Measurements from ENCODE around the gene CIBAR2. TPM values are rescaled to one million over a fixed set of nuclear protein-coding genes. Genes with fewer than 3 reads are reported as not detected.

The CIBAR2 gene
- total RNA-seq, 2 experiments from 2014 or later, result not detected

- no peaks in the 10 kb centered on the region for H3K27me3 Mint-ChIP-seq
- H3K9me3 Mint-ChIP-seq (ENCODE audit: low read depth), result no peaks in the 10 kb centered on the region
- peaks cover 4% of the 10 kb centered on the region for H3K4me1 Mint-ChIP-seq
- H3K27ac Mint-ChIP-seq, result no peak overlapping the region
- ChIA-PET CTCF (no interaction called here), POLR2A (no interaction called here)
- H3K4me3 Mint-ChIP-seq, result no peak overlapping the region
- DNase-seq (no peak), ATAC-seq (no peak)
- peaks cover 7% of the 10 kb centered on the region for H3K36me3 Mint-ChIP-seq (ENCODE audit: low read depth)
- intact Hi-C loops (cut with DNase I, micrococcal nuclease), result no loop called here
These were observed 34.6 kb downstream of the CIBAR2 start for GRCh38 chr16:85077576-85078125.

- Mint-ChIP-seq H3K4me3 (no peak overlapping the region), H3K27me3 (no peaks in the 10 kb centered on the region), H3K9me3 (ENCODE audit: low read depth) (no peaks in the 10 kb centered on the region), H3K27ac (no peak overlapping the region), H3K4me1 (no peaks in the 10 kb centered on the region), H3K36me3 (ENCODE audit: low read depth) (peaks cover 7% of the 10 kb centered on the region)
- CTCF ChIA-PET, result interaction anchor here (0.6 kb wide), 1 partner anchor 359 kb away, joined by 3 read pairs; no protein-coding TSS in a partner anchor
- no peak for DNase-seq
- intact Hi-C loops (cut with DNase I, micrococcal nuclease), result no loop called here
- ATAC-seq, result no peak
- POLR2A ChIA-PET, result no interaction called here
These were observed 35.2 kb downstream of the CIBAR2 start for GRCh38 chr16:85077039-85077438.

- Mint-ChIP-seq H3K4me1 (no peaks in the 10 kb centered on the region), H3K9me3 (ENCODE audit: low read depth) (no peaks in the 10 kb centered on the region), H3K27ac (no peak overlapping the region), H3K27me3 (no peaks in the 10 kb centered on the region), H3K4me3 (no peak overlapping the region), H3K36me3 (ENCODE audit: low read depth) (peaks cover 7% of the 10 kb centered on the region)
- ATAC-seq (no peak), DNase-seq (no peak)
- CTCF ChIA-PET, result interaction anchor here (1.1 kb wide), 1 partner anchor 11 kb away, joined by 4 read pairs; no protein-coding TSS in a partner anchor
- intact Hi-C loops (cut with DNase I, micrococcal nuclease), result no loop called here
- POLR2A ChIA-PET, result no interaction called here
These were observed 36.9 kb downstream of the CIBAR2 start for GRCh38 chr16:85075236-85075924.

GRCh38 chr16:85074225-85074914 lies 37.9 kb downstream of the CIBAR2 start:
- H3K4me1 Mint-ChIP-seq, result no peaks in the 10 kb centered on the region
- ATAC-seq (no peak), DNase-seq (no peak)
- no peaks in the 10 kb centered on the region for H3K9me3 Mint-ChIP-seq (ENCODE audit: low read depth)
- H3K36me3 Mint-ChIP-seq (ENCODE audit: low read depth), result peaks cover 8% of the 10 kb centered on the region
- ChIA-PET CTCF (no interaction called here), POLR2A (no interaction called here)
- H3K4me3 Mint-ChIP-seq, result no peak overlapping the region
- intact Hi-C loops (cut with DNase I, micrococcal nuclease), result no loop called here
- H3K27ac Mint-ChIP-seq, result no peak overlapping the region
- no peaks in the 10 kb centered on the region for H3K27me3 Mint-ChIP-seq

GRCh38 chr16:85072947-85073346 lies 39.3 kb downstream of the CIBAR2 start:
- Mint-ChIP-seq H3K27ac (no peak overlapping the region), H3K4me3 (no peak overlapping the region), H3K27me3 (no peaks in the 10 kb centered on the region), H3K4me1 (no peaks in the 10 kb centered on the region), H3K36me3 (ENCODE audit: low read depth) (peaks cover 8% of the 10 kb centered on the region), H3K9me3 (ENCODE audit: low read depth) (no peaks in the 10 kb centered on the region)
- ChIA-PET CTCF (interaction anchor here (1.8 kb wide), 1 partner anchor 14 kb away, joined by 3 read pairs; no protein-coding TSS in a partner anchor), POLR2A (no interaction called here)
- DNase-seq (no peak), ATAC-seq (no peak)
- intact Hi-C loops (cut with DNase I, micrococcal nuclease), result no loop called here

GRCh38 chr16:85072076-85072860 lies 40.0 kb downstream of the CIBAR2 start:
- POLR2A ChIA-PET, result no interaction called here
- no peaks in the 10 kb centered on the region for H3K27me3 Mint-ChIP-seq

GRCh38 chr16:85069171-85069570 lies 43.1 kb downstream of the CIBAR2 start:
- ChIA-PET POLR2A (no interaction called here), CTCF (no interaction called here)
- DNase-seq (no peak), ATAC-seq (no peak)
- intact Hi-C loops (cut with DNase I, micrococcal nuclease), result no loop called here
- Mint-ChIP-seq H3K27ac (no peak overlapping the region), H3K4me1 (no peaks in the 10 kb centered on the region), H3K9me3 (ENCODE audit: low read depth) (no peaks in the 10 kb centered on the region), H3K36me3 (ENCODE audit: low read depth) (peaks cover 11% of the 10 kb centered on the region), H3K4me3 (no peak overlapping the region), H3K27me3 (no peaks in the 10 kb centered on the region)

More at GRCh38 chr16:85072076-85072860, 40.0 kb downstream of the CIBAR2 start:
- peaks cover 11% of the 10 kb centered on the region for H3K36me3 Mint-ChIP-seq (ENCODE audit: low read depth)
- H3K4me1 Mint-ChIP-seq, result no peaks in the 10 kb centered on the region
- ATAC-seq, result no peak
- CTCF ChIA-PET, result interaction anchor here (1.8 kb wide), 1 partner anchor 15 kb away, joined by 3 read pairs; no protein-coding TSS in a partner anchor
- H3K9me3 Mint-ChIP-seq (ENCODE audit: low read depth), result no peaks in the 10 kb centered on the region
- intact Hi-C loops (cut with DNase I, micrococcal nuclease), result no loop called here
- no peak overlapping the region for H3K27ac Mint-ChIP-seq
- no peak for DNase-seq
- H3K4me3 Mint-ChIP-seq, result no peak overlapping the region

GRCh38 chr16:85068746-85069145 lies 43.5 kb downstream of the CIBAR2 start:
- Mint-ChIP-seq H3K36me3 (ENCODE audit: low read depth) (peaks cover 10% of the 10 kb centered on the region), H3K27ac (no peak overlapping the region), H3K9me3 (ENCODE audit: low read depth) (no peaks in the 10 kb centered on the region), H3K27me3 (no peaks in the 10 kb centered on the region), H3K4me3 (no peak overlapping the region), H3K4me1 (no peaks in the 10 kb centered on the region)
- intact Hi-C loops (cut with DNase I, micrococcal nuclease), result no loop called here
- CTCF ChIA-PET, result no interaction called here
- ATAC-seq, result no peak
- DNase-seq, result no peak
- POLR2A ChIA-PET, result no interaction called here

GRCh38 chr16:85067426-85067825 lies 44.8 kb downstream of the CIBAR2 start:
- DNase-seq (no peak), ATAC-seq (no peak)
- Mint-ChIP-seq H3K27me3 (no peaks in the 10 kb centered on the region), H3K4me1 (no peaks in the 10 kb centered on the region), H3K36me3 (ENCODE audit: low read depth) (peaks cover 4% of the 10 kb centered on the region), H3K27ac (no peak overlapping the region), H3K4me3 (no peak overlapping the region), H3K9me3 (ENCODE audit: low read depth) (no peaks in the 10 kb centered on the region)
- CTCF ChIA-PET, result interaction anchor here (0.6 to 1.2 kb wide), 2 partner anchors 20 to 44 kb away, joined by 3 read pairs; no protein-coding TSS in a partner anchor
- POLR2A ChIA-PET, result no interaction called here
- intact Hi-C loops (cut with DNase I, micrococcal nuclease), result no loop called here

GRCh38 chr16:85067024-85067423 lies 45.2 kb downstream of the CIBAR2 start:
- ATAC-seq, result no peak
- Mint-ChIP-seq H3K27me3 (no peaks in the 10 kb centered on the region), H3K27ac (no peak overlapping the region), H3K9me3 (ENCODE audit: low read depth) (no peaks in the 10 kb centered on the region), H3K4me3 (no peak overlapping the region), H3K4me1 (peaks cover 2% of the 10 kb centered on the region), H3K36me3 (ENCODE audit: low read depth) (peaks cover 4% of the 10 kb centered on the region)
- intact Hi-C loops (cut with DNase I, micrococcal nuclease), result no loop called here
- CTCF ChIA-PET, result interaction anchor here (0.6 to 1.2 kb wide), 2 partner anchors 20 to 45 kb away, joined by 3 read pairs; no protein-coding TSS in a partner anchor
- no peak for DNase-seq
- POLR2A ChIA-PET, result no interaction called here

GRCh38 chr16:85066346-85066885 lies 45.9 kb downstream of the CIBAR2 start:
- intact Hi-C loops (cut with DNase I, micrococcal nuclease), result no loop called here
- no peak for DNase-seq
- H3K36me3 Mint-ChIP-seq (ENCODE audit: low read depth), result peaks cover 4% of the 10 kb centered on the region
- ChIA-PET CTCF (interaction anchor here (0.7 to 1.1 kb wide), 3 partner anchors 12 to 328 kb away, joined by 3 to 4 read pairs (median 4); no protein-coding TSS in a partner anchor), POLR2A (no interaction called here)
- no peak overlapping the region for H3K27ac Mint-ChIP-seq
- no peaks in the 10 kb centered on the region for H3K9me3 Mint-ChIP-seq (ENCODE audit: low read depth)
- no peaks in the 10 kb centered on the region for H3K27me3 Mint-ChIP-seq
- no peak overlapping the region for H3K4me3 Mint-ChIP-seq
- H3K4me1 Mint-ChIP-seq, result peaks cover 6% of the 10 kb centered on the region
- no peak for ATAC-seq

Data from activated CD4-positive, alpha-beta T cell treated with anti-CD3 and anti-CD28 coated beads for 36 hours (primary cell).